ACHN (cell line): Measurements from ENCODE around the gene ZCCHC14.
"Not testable (repeated sequence)": the region's sequence is repeated elsewhere in the genome, so short reads cannot be mapped to it uniquely, and the experiment has no call there.

Experiments
- DNase-seq: peaks from one replicate; pipeline ENCODE4 v3.0.0-alpha.2; 2015
- in situ Hi-C: cut with HindIII; loops from 2 replicates; pipeline ENCODE4 v1.10.0; 2017; ENCODE audit warnings: low sequenced_read_pairs, low pct_ligation_motif_present, low pct_unique_long_range_greater_than_20kb

ZCCHC14 gene

DNA sequence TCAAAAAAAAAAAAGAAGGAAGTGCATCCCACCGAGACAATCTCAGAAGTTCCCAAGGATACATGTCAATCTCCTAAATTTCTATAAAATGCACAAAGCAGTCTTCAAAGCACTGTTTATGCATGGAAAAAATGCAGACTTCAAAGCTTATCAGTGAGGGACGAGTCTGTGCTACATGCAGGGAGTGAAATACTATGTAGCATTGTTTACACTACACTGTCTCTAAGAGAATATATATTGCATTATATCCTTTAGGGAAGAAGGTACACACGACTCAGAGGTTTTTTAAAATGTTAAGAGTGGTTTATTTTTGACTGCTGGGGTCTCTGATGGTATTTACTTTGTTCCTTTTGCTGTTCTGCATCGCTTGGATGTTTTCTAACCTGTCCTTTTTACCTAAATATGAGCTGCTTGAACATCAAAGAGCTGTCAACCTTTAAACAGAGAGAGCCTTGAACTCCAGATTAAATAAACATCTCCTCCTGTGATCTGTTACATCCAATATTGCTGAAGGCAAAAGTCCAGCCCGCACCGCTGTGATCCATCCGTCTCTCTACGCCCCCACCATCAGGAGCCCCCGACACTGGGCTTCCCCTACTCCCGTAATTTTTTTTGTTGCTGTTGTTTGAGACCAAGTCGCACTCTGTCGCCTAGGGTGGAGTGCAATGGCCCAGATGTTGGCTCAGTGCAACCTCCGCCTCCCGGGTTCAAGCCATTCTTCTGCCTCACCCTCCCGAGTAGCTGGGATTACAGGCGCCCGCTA lies 110.6 kb downstream of the ZCCHC14 start:
- in situ Hi-C loops: no loop called here
- DNase-seq: no peak

DNA sequence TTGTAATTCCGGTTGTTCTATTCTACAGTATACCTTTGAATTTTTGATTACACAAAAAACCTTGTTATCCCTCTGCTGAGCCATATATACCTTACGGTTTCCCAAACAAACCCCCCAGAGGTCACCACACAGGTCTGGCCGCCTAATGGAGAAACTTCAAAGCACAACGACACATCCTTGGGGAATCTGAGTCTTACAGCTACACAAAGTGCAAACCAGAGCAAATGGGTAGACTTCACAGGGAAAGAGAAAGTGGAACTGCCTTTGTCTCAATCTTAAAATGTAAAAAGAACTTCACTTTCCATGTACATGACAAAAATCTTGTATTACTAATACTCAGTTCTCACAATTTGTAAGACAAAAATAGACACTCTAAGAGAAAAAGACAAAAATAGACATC lies 111.9 kb downstream of the ZCCHC14 start:
- peak; percentile 32 for DNase-seq
- in situ Hi-C loops: no loop called here

DNA sequence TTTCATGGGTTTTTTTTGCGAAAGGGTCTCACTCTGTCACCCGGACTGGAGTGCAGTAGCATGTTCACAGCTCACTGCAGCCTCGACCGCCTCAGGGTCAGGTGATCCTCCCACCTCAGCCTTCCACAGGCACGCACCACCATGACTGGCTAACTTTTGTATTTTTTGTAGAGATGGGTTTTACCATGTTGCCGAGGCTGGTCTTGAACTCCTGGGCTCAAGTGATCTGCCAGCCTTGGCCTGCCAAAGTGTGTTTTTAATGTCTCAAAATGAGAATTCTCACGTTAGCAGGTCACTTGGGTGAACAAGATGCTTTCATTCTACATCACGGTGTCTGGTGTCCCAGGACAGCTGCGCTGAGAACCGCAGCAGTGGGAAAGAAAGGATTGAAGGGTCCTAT lies 112.4 kb downstream of the ZCCHC14 start:
- in situ Hi-C loops: no loop called here
- no peak for DNase-seq

DNA sequence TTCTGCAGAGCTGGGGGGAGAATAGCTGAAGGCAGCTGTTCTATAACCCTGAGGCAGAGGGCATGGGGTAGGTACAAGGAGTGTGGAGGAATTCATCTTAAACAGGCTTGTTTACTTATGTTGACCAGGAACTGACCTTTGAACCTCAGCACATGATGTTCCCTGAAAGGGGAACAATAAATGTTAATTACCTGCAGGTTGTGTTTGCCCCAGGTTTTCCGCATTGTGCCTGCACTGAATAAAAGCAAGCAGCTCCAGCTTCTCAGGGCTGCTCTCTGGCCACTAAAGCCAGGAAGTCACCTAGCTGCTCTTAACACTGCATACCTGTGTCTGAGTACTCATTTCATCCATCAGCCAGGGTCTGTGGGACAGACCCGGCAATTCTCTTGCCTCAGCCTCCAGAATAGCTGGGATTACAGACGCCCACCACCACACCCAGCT lies 113.5 kb downstream of the ZCCHC14 start:
- in situ Hi-C loops, DNase-seq: not testable (repeated sequence)

DNA sequence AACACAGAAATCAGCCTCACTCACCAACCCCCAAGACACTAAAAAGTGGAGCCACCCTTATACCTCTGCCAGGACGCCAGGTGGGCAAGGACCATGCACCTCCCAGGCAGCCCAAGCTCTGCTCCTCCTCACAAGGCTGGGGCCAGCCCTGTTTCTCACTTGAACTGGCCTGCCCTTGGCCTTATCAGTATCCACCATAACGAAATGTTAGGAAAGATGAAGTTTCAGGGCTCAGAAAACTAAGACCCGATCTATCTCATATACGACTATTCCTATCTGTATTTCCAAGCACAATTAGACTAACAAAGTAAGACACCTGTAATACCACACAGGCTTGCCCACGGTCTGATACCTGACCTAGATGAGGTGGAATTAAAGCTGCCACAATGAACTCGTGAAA lies 116.2 kb downstream of the ZCCHC14 start:
- in situ Hi-C loops: no loop called here
- no peak for DNase-seq

DNA sequence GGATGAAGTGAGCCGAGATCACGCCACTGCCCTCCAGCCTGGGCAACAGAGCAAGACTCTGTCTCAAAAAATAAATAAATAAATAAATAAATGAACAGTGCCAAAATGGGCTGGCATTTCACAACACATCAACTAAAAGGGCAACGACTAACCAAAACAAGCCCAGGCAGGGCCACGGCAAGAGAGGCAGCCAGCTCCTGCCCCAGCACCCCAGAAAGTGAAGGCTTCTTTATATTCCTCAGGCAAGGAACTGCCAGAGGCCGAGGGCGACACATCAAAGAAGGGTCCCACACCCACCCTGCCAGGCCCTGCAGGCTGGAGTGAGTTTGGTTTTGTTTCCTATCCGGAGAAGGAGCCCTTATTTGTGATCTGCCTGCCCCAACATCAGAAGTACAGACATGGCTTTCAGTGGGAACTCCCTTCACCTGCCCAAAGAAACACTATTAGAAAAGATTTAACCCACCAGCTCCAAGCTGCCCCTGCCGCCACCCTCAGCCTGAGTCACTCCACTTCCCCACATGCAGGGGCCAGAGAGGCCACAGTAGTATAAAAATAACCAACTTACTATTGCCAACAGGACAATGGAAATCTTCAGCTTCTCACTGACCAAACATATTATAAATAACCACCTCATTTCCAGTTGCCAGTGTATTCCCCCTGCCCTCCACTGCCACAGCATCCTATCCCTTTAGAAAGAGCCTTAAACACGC lies 117.2 kb downstream of the ZCCHC14 start:
- in situ Hi-C loops: no loop called here
- DNase-seq: no peak

DNA sequence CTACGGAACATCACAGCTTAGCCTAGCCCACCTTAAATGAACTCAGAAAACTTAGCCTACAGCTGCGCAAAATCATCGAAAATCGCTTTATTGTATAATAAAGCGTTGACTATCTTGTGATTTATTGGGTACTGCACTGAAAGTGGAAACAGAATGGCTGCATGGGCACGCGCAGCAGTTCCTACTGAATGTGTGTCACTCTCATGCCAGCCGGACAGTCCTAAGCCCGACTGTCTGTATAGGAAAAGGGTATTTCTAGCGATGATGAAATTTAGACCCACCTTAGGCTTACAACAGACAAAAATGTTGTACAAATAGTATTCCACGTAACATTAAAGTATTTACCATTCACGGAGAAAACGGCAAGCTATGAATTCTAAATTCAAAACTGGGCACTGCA lies 118.5 kb downstream of the ZCCHC14 start:
- no peak for DNase-seq
- in situ Hi-C loops: no loop called here

DNA sequence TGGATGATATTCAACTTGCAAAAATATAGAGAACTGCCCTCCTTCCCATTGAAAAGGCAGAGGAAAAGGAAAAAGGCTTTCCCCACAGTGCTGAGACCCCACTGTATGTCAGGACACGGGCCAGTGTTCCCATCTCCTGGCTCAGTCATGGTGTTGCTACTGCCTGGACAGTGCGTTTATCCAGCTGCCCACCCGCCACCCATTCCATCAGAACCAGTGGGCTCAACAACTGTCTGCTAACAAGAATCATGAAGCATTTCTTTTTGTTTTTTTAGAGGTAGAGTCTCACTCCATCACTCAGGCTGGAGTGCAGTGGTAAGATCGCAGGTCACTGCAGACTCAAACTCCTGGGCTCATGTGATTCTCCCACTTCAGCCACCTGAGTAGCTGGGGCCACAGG lies 120.5 kb downstream of the ZCCHC14 start:
- in situ Hi-C loops: no loop called here
- DNase-seq: no peak

DNA sequence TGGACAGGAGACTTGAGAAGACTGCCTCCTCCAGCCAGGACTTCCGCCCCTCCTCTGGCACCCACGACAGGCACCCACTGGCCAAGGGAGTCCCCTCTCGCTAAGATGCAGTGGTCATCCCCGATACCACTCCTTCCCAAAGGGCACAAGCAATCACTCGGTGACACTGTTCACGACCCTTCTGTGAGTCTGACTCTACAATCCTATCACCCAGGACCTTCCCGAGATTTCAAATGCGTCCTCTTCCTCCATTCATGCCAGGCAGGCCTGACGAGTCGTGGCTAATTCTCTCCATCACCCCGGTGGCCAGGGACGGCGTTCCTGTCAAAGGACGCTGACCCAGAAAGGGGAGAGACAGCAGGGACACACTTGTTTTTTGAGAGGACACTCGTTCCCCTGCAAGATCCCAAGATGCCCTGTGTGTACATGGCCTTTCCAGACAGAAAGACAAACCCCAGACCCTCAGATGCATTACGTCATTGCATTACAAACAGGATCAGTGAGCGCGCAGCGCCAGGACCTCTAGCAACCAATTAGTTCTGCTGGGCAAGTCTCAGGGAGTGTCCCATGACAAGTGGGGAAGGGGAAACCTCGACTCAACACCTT lies 121.5 kb downstream of the ZCCHC14 start:
- in situ Hi-C loops: no loop called here

DNA sequence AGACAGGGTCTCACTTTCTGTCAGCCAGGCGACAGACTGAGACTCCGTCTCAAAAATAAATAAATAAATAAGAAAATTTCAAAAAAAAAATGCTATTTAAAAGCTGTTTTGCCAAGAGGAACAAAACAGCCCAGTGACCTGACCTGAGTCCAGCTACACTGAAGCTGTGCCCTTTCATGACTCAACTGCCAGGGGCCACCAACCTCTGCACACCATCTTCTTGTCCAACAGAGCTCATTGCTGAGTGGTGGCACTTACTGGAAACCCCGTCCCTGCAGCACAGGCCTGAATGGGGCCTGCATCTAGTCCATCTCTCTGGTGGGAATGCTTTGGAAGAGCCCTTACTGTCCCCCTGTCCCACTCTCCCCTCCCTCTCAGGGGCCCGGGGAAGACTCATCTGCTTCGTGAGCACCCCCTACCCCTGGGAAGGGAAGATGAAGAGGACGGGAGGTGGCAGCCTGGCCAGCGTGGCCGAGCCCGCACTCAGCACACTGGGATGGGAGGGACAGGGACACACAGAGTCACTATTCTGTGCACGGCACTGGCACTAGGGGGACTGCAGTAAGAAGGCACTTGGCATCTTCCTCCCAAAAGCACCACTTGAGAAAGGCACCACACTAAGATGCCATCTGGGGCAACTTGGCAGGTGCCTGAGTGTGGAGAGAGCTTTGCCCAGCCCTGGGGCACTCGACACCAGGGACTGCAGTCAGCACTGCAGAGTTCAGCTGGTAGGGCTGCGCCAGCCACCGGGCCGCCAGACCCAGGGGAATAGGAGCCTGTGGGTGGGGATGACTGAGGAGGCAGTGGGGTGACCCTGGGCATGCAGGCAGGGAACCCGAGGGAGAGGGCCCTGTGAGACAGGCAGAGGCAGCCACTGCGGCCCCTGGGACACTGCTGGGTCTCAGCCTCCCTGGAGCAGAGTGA lies 122.8 kb downstream of the ZCCHC14 start:
- no peak for DNase-seq
- in situ Hi-C loops: no loop called here

More for the DNA sequence above, 121.5 kb downstream of the ZCCHC14 start:
- no peak for DNase-seq

DNA sequence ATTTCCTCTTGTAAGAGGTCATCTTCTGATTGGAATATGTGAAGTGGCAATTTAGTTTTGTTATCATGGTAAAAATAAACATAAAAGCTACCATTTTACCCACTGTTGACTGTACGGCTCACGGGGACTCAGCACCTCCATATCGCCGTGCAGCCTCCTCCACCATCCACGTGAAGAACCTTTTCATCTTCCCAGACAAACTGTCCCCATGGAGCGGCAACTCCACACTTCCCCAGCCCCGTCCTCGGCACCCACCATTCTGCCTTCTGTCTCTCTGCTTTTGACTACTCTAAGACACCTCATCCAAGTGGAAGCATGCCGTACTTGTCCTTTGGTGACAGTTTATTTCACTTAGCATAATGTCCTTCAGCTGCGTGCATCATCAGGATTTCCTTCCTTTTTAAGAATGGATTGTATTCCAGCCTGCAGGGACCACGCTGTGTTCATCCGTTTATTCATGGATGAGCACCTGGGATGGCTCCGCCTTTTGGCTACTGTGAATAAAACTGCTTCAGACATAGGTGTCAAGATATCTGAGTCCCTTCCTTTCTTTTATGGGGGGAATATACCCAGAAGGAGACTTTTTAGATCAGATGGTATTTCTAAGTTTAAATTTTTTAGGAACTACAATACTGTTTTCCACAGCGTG lies 123.6 kb downstream of the ZCCHC14 start:
- DNase-seq: no peak
- in situ Hi-C loops: no loop called here

DNA sequence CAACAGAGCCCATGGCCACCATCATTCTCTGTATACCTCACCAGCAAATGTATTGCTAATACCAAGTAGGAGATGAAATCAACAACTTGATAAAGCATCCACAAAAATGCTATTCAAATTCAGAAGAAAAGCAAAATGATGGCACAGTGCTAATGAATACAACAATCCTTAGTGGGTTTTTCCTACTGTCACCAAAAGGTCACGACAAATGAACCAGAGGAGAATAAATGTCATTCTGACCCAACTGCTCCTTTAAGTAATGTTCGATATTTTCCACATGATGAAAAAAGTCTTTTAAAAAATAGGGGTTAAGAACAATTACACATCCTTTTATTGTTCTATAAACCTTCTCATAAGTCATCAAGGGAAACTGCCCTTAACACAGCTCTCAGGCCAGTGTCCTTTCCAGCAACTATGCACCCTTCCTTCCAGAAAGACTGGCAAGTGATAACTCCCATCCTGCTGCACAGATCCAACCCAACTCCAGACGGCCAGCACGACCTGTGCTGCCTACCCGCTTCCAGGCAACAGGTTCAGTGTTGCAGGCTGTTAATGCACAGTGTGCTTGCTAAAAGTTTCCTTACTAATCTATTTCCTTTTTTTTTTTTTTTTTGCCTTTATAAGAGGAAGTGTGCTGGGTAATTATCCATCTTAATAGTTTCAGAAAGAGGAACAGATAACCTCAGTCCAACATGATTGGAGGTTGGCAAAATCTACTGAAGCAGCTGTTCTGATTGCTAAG lies 124.6 kb downstream of the ZCCHC14 start:
- DNase-seq: no peak
- in situ Hi-C loops: no loop called here

DNA sequence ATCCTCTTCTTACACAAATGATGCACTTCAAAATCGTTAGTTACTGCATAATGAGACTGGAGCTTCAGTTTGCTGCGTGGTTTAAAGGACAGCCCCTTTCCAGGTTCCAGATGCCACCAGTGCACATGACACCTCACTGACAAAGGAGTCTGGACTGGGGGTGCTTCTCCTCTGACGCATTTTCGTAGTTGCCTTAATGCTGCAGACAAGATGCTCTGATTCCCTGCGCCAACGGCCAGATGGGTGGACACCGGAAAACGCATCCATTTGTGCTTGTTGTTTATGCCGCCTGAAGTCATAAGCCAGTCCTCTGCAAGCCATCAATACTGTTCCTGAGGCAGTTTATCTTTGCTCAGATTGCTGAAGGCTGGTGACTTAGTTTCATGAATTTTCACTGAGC lies 125.3 kb downstream of the ZCCHC14 start:
- DNase-seq: no peak

DNA sequence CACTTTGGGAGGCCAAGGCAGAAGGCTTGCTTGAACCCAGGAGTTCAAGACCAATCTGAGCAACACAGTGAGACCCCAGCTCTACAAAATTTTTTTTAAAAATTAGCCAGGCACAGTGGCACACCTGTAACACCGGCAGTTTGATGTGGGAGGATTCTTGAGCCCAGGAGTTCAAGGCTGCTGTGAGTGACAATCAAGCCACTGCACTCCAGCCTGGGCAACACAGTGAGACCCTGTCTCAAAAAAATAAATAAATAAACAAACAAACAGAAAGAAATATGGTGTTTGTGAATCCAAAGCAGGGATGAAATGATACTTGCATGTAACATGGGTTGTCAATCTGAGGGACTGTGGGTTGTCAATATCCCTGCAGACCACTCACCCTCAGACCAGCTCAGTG lies 125.9 kb downstream of the ZCCHC14 start:
- in situ Hi-C loops: no loop called here
- DNase-seq: no peak

More for the DNA sequence above, 125.3 kb downstream of the ZCCHC14 start:
- in situ Hi-C loops: no loop called here

DNA sequence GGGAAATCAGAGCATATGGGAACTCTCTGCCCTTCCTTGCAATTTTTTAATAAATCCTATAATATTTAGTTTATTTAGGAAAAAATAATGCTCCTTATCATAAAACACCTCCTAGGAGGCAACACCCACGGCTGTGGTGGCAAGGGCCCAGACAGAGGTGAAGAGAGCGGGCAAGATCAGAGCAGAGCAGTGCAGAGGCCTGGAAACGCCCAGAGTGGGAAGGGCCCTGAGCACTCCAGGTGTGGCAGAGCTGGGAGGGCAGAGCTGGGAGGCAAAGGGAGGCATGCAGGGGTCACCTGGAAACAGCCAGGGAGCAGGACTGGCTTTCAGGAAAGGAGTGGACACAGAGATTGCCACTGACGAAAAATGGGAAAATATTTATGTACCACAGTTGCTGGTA lies 126.5 kb downstream of the ZCCHC14 start:
- DNase-seq: no peak
- in situ Hi-C loops: no loop called here

DNA sequence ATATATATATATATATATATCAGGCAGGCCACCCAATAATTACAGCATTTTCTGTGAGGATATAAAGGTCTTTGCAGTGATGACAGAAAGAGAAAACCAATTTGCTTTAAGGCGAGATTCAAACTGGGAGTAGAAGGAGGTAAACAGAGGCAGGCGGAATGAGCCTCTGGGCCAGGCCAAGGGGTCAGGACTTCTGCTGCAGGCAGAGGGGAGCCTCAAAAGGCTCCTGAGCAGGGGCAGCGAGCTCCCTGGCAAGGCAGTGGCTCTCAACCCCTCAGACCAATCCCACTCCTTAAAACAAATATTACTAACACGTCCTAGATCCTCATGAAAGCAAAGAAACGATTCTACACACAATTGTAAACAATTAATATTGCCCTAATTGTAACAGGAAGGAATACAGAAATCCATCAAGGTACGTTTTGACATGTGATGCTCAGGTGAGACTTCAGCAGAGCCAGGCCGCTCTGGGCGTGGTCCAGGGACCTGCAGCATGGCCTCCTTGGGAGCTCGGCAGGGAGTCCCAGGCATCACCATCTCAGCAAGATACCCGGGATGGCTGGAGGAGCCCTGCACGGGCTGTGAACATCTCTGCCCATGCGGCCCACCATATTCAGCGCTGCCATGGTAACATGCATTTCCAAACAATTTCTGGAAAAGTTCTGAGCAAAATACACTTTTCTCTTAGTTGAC lies 127.7 kb downstream of the ZCCHC14 start:
- in situ Hi-C loops: no loop called here
- no peak for DNase-seq

DNA sequence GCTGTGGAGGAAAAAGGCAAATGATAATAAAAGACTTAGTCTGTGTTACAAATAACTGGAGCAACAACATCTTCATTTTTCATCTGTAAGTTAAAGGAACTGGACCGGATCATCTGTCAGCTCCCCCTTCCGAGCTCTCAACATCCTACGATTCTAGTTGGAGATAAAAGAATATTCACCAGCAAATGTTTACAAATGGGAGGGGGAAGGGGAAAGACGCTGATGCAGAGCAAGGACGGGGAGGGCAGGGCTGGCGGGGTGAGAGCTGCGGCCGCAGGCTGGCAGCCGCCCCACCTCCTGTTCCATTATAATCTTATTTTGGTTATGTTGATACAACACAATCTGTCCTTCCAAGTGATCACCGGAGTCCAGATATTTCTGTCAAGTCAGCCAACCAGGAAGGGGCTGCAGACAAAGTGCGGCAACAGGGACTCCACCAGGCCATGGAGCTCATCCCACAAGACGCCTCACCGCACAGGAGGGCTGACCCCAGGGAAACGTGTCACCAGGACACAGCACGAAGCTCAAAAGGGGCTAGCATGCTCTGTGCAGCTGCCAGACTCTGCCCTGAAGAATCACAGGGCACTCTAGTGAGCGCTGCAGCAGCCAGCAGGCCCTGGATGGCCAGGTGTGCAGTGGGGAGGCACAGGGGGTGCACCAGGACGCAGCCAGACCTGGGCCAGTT lies 128.9 kb downstream of the ZCCHC14 start:
- in situ Hi-C loops: no loop called here

More for the DNA sequence above, 128.9 kb downstream of the ZCCHC14 start:
- no peak for DNase-seq
